ENCODE results near the gene ATG14. TPM values are rescaled to one million over a fixed set of nuclear protein-coding genes. Genes with fewer than 3 reads are reported as not detected.

Gene ATG14
- total RNA-seq, 8 experiments from 2014 or later: 7.7 to 19.1 (median 13.6) TPM

- H3K4me3 ChIP-seq: no peak overlapping the region
- H3K27ac ChIP-seq: no peak overlapping the region
- in situ Hi-C loops (cut with MboI; ENCODE audit: low pct_unique_long_range_greater_than_20kb in 2 of 9, low sequenced_read_pairs in 9 of 9, unreplicated experiment in 9 of 9): loop anchor here in 2 of 9 experiments (25.0 kb wide), 3 partner anchors 139 to 1039 kb away; partner anchors contain the start of gene KTN1 (in 1 of the 2)
- ATAC-seq (replicated peaks in 6 of 8): peak in 5 of 8 experiments; percentile 59 to 90 (median 84)
- WGBS, 10 experiments: 0 to 94% (median 57%) methylated on average over 1 to 3 of the region's 3 CpGs; no CpG with 5 or more reads in 2 of the 10 experiments
- no peaks in the 10 kb centered on the region for H3K4me1 ChIP-seq (replicated peaks in 1 of 2)
These were observed 36.5 kb upstream of the ATG14 start for GRCh38 chr14:55448141-55448614.

GRCh38 chr14:55446833-55447232 lies 35.2 kb upstream of the ATG14 start:
- peak in 3 of 8 experiments; percentile 37 to 62 (median 61) for ATAC-seq (replicated peaks in 6 of 8)
- WGBS, 10 experiments: 14 to 100% (median 71%) methylated on average over 1 to 2 of the region's 2 CpGs; no CpG with 5 or more reads in 1 of the 10 experiments
- Histone ChIP-seq H3K4me1 (replicated peaks in 1 of 2) (no peaks in the 10 kb centered on the region), H3K27ac (no peak overlapping the region), H3K4me3 (no peak overlapping the region)
- in situ Hi-C loops (cut with MboI; ENCODE audit: low pct_unique_long_range_greater_than_20kb in 2 of 9, low sequenced_read_pairs in 9 of 9, unreplicated experiment in 9 of 9): loop anchor here in 2 of 9 experiments (25.0 kb wide), 3 partner anchors 140 to 1040 kb away; partner anchors contain the start of gene KTN1 (in 1 of the 2)

GRCh38 chr14:55446127-55446736 lies 34.6 kb upstream of the ATG14 start:
- WGBS, 10 experiments: 10 to 86% (median 27%) methylated on average over 2 to 5 of the region's 5 CpGs; no CpG with 5 or more reads in 1 of the 10 experiments
- no peak overlapping the region for H3K27ac ChIP-seq

GRCh38 chr14:55441286-55441685 lies 29.7 kb upstream of the ATG14 start:
- H3K27ac ChIP-seq: no peak overlapping the region
- in situ Hi-C loops (cut with MboI; ENCODE audit: low pct_unique_long_range_greater_than_20kb in 2 of 9, low sequenced_read_pairs in 9 of 9, unreplicated experiment in 9 of 9): loop anchor here in 2 of 9 experiments (25.0 kb wide), 3 partner anchors 146 to 1046 kb away; partner anchors contain the start of gene KTN1 (in 1 of the 2)
- peaks cover 0 to 4% of the 10 kb centered on the region in 2 donors for H3K4me1 ChIP-seq (replicated peaks in 1 of 2)
- H3K4me3 ChIP-seq: no peak overlapping the region
- WGBS, 10 experiments: 49 to 95% (median 87%) methylated on average over 3 to 9 of the region's 9 CpGs; no CpG with 5 or more reads in 1 of the 10 experiments
- no peak for ATAC-seq (replicated peaks in 6 of 8)

More at GRCh38 chr14:55446127-55446736, 34.6 kb upstream of the ATG14 start:
- Histone ChIP-seq H3K4me3 (no peak overlapping the region), H3K4me1 (replicated peaks in 1 of 2) (no peaks in the 10 kb centered on the region)
- in situ Hi-C loops (cut with MboI; ENCODE audit: low pct_unique_long_range_greater_than_20kb in 2 of 9, low sequenced_read_pairs in 9 of 9, unreplicated experiment in 9 of 9): loop anchor here in 2 of 9 experiments (25.0 kb wide), 3 partner anchors 141 to 1041 kb away; partner anchors contain the start of gene KTN1 (in 1 of the 2)
- peak in 6 of 8 experiments; percentile 34 to 84 (median 44) for ATAC-seq (replicated peaks in 6 of 8)

GRCh38 chr14:55440385-55440784 lies 28.8 kb upstream of the ATG14 start, which contains the start of gene TBPL2:
Gene TBPL2 (minus strand): TSS chr14:55440616. CDS start chr14:55440449, 167 bp downstream.
- no peak within 1 kb of the TSS for H3K27ac ChIP-seq
- WGBS, 10 experiments: 37 to 100% (median 90%) methylated on average over 2 to 7 of the region's 29 CpGs; no CpG with 5 or more reads in 7 of the 10 experiments
- no peak within 1 kb of the TSS for H3K4me3 ChIP-seq
- ATAC-seq (replicated peaks in 6 of 8): no peak
- H3K4me1 ChIP-seq (replicated peaks in 1 of 2): peaks cover 0 to 4% of the 10 kb centered on the region in 2 donors
- in situ Hi-C loops (cut with MboI; ENCODE audit: low pct_unique_long_range_greater_than_20kb in 2 of 9, low sequenced_read_pairs in 9 of 9, unreplicated experiment in 9 of 9): loop anchor here in 2 of 9 experiments (25.0 kb wide), 3 partner anchors 147 to 1047 kb away; partner anchors contain the start of gene KTN1 (in 1 of the 2)

- WGBS, 10 experiments: 30 to 84% (median 52%) methylated on average over 1 to 8 of the region's 10 CpGs
- peaks cover 0 to 4% of the 10 kb centered on the region in 2 donors for H3K4me1 ChIP-seq (replicated peaks in 1 of 2)
- H3K27ac ChIP-seq: no peak overlapping the region
- in situ Hi-C loops (cut with MboI; ENCODE audit: low pct_unique_long_range_greater_than_20kb in 2 of 9, low sequenced_read_pairs in 9 of 9, unreplicated experiment in 9 of 9): loop anchor here in 2 of 9 experiments (25.0 kb wide), 3 partner anchors 149 to 1049 kb away; partner anchors contain the start of gene KTN1 (in 1 of the 2)
- peak in 4 of 8 experiments; percentile 14 to 74 (median 45) for ATAC-seq (replicated peaks in 6 of 8)
- H3K4me3 ChIP-seq: no peak overlapping the region
These were observed 26.5 kb upstream of the ATG14 start for GRCh38 chr14:55438066-55438683.

- 0 to 100% (median 81%) methylated on average over 1 to 4 of the region's 4 CpGs; no CpG with 5 or more reads in 2 of the 10 experiments for WGBS, 10 experiments
- in situ Hi-C loops (cut with MboI; ENCODE audit: low pct_unique_long_range_greater_than_20kb in 2 of 9, low sequenced_read_pairs in 9 of 9, unreplicated experiment in 9 of 9): loop anchor here in 2 of 9 experiments (25.0 kb wide), 3 partner anchors 150 to 1050 kb away; partner anchors contain the start of gene KTN1 (in 1 of the 2)
These were observed 25.3 kb upstream of the ATG14 start for GRCh38 chr14:55436931-55437330.

GRCh38 chr14:55436519-55436918 lies 24.9 kb upstream of the ATG14 start:
- ATAC-seq (replicated peaks in 6 of 8): peak in 4 of 8 experiments; percentile 50 to 91 (median 79)
- 0 to 75% (median 40%) methylated on average over 2 to 4 of the region's 4 CpGs; no CpG with 5 or more reads in 1 of the 10 experiments for WGBS, 10 experiments
- Histone ChIP-seq H3K27ac (no peak overlapping the region), H3K4me1 (replicated peaks in 1 of 2) (peaks cover 0 to 4% of the 10 kb centered on the region in 2 donors), H3K4me3 (no peak overlapping the region)
- in situ Hi-C loops (cut with MboI; ENCODE audit: low pct_unique_long_range_greater_than_20kb in 2 of 9, low sequenced_read_pairs in 9 of 9, unreplicated experiment in 9 of 9): loop anchor here in 2 of 9 experiments (25.0 kb wide), 3 partner anchors 151 to 1051 kb away; partner anchors contain the start of gene KTN1 (in 1 of the 2)

More at GRCh38 chr14:55436931-55437330, 25.3 kb upstream of the ATG14 start:
- ATAC-seq (replicated peaks in 6 of 8): peak in 4 of 8 experiments; percentile 69 to 87 (median 82)
- Histone ChIP-seq H3K4me3 (no peak overlapping the region), H3K4me1 (replicated peaks in 1 of 2) (peaks cover 0 to 4% of the 10 kb centered on the region in 2 donors), H3K27ac (no peak overlapping the region)

- peaks cover 0 to 4% of the 10 kb centered on the region in 2 donors for H3K4me1 ChIP-seq (replicated peaks in 1 of 2)
- no peak overlapping the region for H3K27ac ChIP-seq
- ATAC-seq (replicated peaks in 6 of 8): no peak
- H3K4me3 ChIP-seq: no peak overlapping the region
- 0 to 71% (median 51%) methylated on average over 1 to 3 of the region's 3 CpGs for WGBS, 10 experiments
- in situ Hi-C loops (cut with MboI; ENCODE audit: low pct_unique_long_range_greater_than_20kb in 2 of 9, low sequenced_read_pairs in 9 of 9, unreplicated experiment in 9 of 9): loop anchor here in 2 of 9 experiments (25.0 kb wide), 3 partner anchors 153 to 1053 kb away; partner anchors contain the start of gene KTN1 (in 1 of the 2)
These were observed 23.2 kb upstream of the ATG14 start for GRCh38 chr14:55434805-55435174.

GRCh38 chr14:55433880-55434804 lies 22.5 kb upstream of the ATG14 start:
- no peak for ATAC-seq (replicated peaks in 6 of 8)
- in situ Hi-C loops (cut with MboI; ENCODE audit: low pct_unique_long_range_greater_than_20kb in 2 of 9, low sequenced_read_pairs in 9 of 9, unreplicated experiment in 9 of 9): loop anchor here in 2 of 9 experiments (25.0 kb wide), 3 partner anchors 153 to 1053 kb away; partner anchors contain the start of gene KTN1 (in 1 of the 2)
- H3K4me3 ChIP-seq: no peak overlapping the region

GRCh38 chr14:55432628-55433027 lies 21.0 kb upstream of the ATG14 start:
- Histone ChIP-seq H3K4me1 (replicated peaks in 1 of 2) (peaks cover 0 to 4% of the 10 kb centered on the region in 2 donors), H3K4me3 (no peak overlapping the region), H3K27ac (no peak overlapping the region)
- no peak for ATAC-seq (replicated peaks in 6 of 8)
- in situ Hi-C loops (cut with MboI; ENCODE audit: low pct_unique_long_range_greater_than_20kb in 2 of 9, low sequenced_read_pairs in 9 of 9, unreplicated experiment in 9 of 9): loop anchor here in 2 of 9 experiments (25.0 kb wide), 3 partner anchors 155 to 1055 kb away; partner anchors contain the start of gene KTN1 (in 1 of the 2)
- 43 to 100% (median 80%) methylated on average over 1 to 3 of the region's 3 CpGs; no CpG with 5 or more reads in 1 of the 10 experiments for WGBS, 10 experiments

More at GRCh38 chr14:55433880-55434804, 22.5 kb upstream of the ATG14 start:
- WGBS, 10 experiments: 40 to 100% (median 57%) methylated on average over 1 to 3 of the region's 6 CpGs; no CpG with 5 or more reads in 3 of the 10 experiments
- peaks cover 0 to 4% of the 10 kb centered on the region in 2 donors for H3K4me1 ChIP-seq (replicated peaks in 1 of 2)
- no peak overlapping the region for H3K27ac ChIP-seq
